ENCODE results near the gene CMTM8. TPM values are rescaled to one million over a fixed set of nuclear protein-coding genes. Genes with fewer than 3 reads are reported as not detected.

Gene CMTM8
- total and polyA plus RNA-seq, 2 experiments from 2014 or later, result 19.9 to 24.5 TPM

DNA sequence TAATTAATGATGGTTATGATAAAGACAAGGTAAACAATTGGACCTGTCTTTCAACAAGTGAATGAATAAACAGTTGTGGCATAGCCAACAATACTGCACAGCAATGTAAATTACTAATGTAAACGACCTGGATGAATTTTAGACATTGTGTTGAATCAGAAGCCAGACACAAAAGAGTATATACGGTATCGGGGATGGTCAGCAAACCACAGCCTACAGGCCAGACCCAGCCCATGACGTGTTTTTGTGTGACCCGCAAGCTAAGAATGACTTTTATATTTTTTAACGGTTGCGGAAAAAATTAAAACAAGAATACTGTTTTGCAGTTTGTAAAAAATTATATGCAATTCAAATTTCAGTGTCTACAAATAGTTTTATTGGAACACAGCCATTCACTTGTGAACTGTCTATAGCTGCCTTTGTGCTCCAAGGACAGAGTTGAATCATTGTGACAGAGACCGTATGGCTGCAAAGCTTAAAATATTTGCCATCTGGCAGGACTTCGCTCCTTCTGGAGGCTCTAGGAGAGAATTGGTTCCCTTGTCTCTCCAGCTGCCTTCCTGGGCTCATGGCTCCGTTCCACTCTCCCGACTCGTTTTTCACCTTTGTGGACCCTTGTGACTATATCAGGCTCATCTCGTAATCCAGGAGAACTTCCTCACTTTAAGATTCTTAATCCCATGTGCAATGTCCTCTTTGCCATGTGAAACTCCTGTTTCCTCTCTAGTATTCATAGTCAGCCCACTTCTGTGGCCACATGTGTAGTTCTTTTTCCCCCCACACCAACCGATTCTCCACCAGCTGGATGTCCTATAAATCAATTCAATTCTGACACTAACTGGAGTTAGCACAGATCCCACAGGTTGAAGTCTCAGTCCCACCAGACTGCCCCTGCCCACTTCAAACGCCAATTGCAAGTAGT, 72.7 kb downstream of the CMTM8 start:
- no peak for ATAC-seq
- no peak overlapping the region for H2AFZ ChIP-seq
- H3K4me3 Mint-ChIP-seq, result no peak overlapping the region
- no peak overlapping the region for H3K4me2 ChIP-seq
- H4K20me1 ChIP-seq (replicated peaks; ENCODE audit: insufficient read depth), result no peaks in the 10 kb centered on the region
- H3F3A ChIP-seq (replicated peaks; ENCODE audit: low read depth), result no peaks in the 10 kb centered on the region
- H3K27me3 Mint-ChIP-seq (ENCODE audit: insufficient read depth, low read depth, poor library complexity), result peaks cover 3% of the 10 kb centered on the region
- no peak overlapping the region for H3K27ac ChIP-seq (ENCODE audit: low read depth)
- no peaks in the 10 kb centered on the region for H3K27me3 ChIP-seq (ENCODE audit: insufficient read depth)
- H3K27ac Mint-ChIP-seq, result no peak overlapping the region
- DNase-seq (ENCODE audit: low spot score), result no peak
- H3K4me3 ChIP-seq, result no peak overlapping the region
- H3K4me1 Mint-ChIP-seq, result peaks cover 28% of the 10 kb centered on the region
- TF ChIP-seq, protein P1, sequence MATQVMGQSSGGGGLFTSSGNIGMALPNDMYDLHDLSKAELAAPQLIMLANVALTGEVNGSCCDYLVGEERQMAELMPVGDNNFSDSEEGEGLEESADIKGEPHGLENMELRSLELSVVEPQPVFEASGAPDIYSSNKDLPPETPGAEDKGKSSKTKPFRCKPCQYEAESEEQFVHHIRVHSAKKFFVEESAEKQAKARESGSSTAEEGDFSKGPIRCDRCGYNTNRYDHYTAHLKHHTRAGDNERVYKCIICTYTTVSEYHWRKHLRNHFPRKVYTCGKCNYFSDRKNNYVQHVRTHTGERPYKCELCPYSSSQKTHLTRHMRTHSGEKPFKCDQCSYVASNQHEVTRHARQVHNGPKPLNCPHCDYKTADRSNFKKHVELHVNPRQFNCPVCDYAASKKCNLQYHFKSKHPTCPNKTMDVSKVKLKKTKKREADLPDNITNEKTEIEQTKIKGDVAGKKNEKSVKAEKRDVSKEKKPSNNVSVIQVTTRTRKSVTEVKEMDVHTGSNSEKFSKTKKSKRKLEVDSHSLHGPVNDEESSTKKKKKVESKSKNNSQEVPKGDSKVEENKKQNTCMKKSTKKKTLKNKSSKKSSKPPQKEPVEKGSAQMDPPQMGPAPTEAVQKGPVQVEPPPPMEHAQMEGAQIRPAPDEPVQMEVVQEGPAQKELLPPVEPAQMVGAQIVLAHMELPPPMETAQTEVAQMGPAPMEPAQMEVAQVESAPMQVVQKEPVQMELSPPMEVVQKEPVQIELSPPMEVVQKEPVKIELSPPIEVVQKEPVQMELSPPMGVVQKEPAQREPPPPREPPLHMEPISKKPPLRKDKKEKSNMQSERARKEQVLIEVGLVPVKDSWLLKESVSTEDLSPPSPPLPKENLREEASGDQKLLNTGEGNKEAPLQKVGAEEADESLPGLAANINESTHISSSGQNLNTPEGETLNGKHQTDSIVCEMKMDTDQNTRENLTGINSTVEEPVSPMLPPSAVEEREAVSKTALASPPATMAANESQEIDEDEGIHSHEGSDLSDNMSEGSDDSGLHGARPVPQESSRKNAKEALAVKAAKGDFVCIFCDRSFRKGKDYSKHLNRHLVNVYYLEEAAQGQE (IDR thresholded peaks at IDR 0.05; ENCODE audit: unreplicated experiment), result no peak
- TF ChIP-seq, protein P2, sequence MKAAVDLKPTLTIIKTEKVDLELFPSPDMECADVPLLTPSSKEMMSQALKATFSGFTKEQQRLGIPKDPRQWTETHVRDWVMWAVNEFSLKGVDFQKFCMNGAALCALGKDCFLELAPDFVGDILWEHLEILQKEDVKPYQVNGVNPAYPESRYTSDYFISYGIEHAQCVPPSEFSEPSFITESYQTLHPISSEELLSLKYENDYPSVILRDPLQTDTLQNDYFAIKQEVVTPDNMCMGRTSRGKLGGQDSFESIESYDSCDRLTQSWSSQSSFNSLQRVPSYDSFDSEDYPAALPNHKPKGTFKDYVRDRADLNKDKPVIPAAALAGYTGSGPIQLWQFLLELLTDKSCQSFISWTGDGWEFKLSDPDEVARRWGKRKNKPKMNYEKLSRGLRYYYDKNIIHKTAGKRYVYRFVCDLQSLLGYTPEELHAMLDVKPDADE (IDR thresholded peaks at IDR 0.05), result no peak
- H3K36me3 ChIP-seq (ENCODE audit: insufficient read depth), result no peaks in the 10 kb centered on the region
- peaks cover 17% of the 10 kb centered on the region for H3K4me1 ChIP-seq (ENCODE audit: insufficient read depth)
- no peaks in the 10 kb centered on the region for H3K9me3 Mint-ChIP-seq
- H3K79me2 ChIP-seq (replicated peaks; ENCODE audit: insufficient read depth), result no peaks in the 10 kb centered on the region
- H3K9me2 ChIP-seq (ENCODE audit: insufficient read depth), result peaks cover 4% of the 10 kb centered on the region; the same call in 1 of the 2 replicates
- H3K36me3 Mint-ChIP-seq (ENCODE audit: low read depth), result no peaks in the 10 kb centered on the region

DNA sequence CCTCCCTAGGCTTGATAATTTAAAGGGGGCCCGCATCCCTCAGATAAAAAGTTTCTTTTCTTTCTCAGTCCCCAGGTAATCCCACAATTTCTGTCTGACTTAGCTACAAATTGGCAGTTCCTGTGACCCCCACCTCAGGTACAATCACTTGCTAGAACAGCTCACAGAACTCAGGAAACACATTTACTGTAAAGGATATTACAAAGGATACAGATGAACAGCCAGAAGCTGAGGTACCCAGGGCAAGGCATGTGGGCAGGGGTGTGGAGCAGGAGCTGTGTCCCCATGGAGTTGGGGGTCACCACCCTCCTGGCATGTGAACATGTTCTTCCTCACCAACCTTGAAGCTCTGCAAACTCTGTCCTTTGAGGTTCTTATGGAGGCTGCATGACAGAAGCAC, 73.8 kb downstream of the CMTM8 start:
- peaks cover 30% of the 10 kb centered on the region for H3K4me1 Mint-ChIP-seq
- no peak overlapping the region for H3K27ac ChIP-seq (ENCODE audit: low read depth)
- H2AFZ ChIP-seq, result no peak overlapping the region
- H3K4me2 ChIP-seq, result no peak overlapping the region
- H3K9me2 ChIP-seq (ENCODE audit: insufficient read depth), result no peaks in the 10 kb centered on the region
- no peak overlapping the region for H3K27ac Mint-ChIP-seq
- H3K79me2 ChIP-seq (replicated peaks; ENCODE audit: insufficient read depth), result no peaks in the 10 kb centered on the region
- H3K36me3 Mint-ChIP-seq (ENCODE audit: low read depth), result no peaks in the 10 kb centered on the region
- no peak overlapping the region for H3K4me3 ChIP-seq
- peaks cover 25% of the 10 kb centered on the region for H3K4me1 ChIP-seq (ENCODE audit: insufficient read depth)
- no peaks in the 10 kb centered on the region for H4K20me1 ChIP-seq (replicated peaks; ENCODE audit: insufficient read depth)
- H3K9me3 Mint-ChIP-seq, result no peaks in the 10 kb centered on the region
- H3F3A ChIP-seq (replicated peaks; ENCODE audit: low read depth), result no peaks in the 10 kb centered on the region
- no peak overlapping the region for H3K4me3 Mint-ChIP-seq
- no peak for ATAC-seq
- H3K27me3 ChIP-seq (ENCODE audit: insufficient read depth), result no peaks in the 10 kb centered on the region
- peaks cover 3% of the 10 kb centered on the region for H3K27me3 Mint-ChIP-seq (ENCODE audit: insufficient read depth, low read depth, poor library complexity)
- H3K36me3 ChIP-seq (ENCODE audit: insufficient read depth), result no peaks in the 10 kb centered on the region
- DNase-seq (ENCODE audit: low spot score), result no peak
- no peak for TF ChIP-seq EZH2phosphoT487 (IDR thresholded peaks at IDR 0.05; ENCODE audit: unreplicated experiment)
- TF ChIP-seq, protein P3, sequence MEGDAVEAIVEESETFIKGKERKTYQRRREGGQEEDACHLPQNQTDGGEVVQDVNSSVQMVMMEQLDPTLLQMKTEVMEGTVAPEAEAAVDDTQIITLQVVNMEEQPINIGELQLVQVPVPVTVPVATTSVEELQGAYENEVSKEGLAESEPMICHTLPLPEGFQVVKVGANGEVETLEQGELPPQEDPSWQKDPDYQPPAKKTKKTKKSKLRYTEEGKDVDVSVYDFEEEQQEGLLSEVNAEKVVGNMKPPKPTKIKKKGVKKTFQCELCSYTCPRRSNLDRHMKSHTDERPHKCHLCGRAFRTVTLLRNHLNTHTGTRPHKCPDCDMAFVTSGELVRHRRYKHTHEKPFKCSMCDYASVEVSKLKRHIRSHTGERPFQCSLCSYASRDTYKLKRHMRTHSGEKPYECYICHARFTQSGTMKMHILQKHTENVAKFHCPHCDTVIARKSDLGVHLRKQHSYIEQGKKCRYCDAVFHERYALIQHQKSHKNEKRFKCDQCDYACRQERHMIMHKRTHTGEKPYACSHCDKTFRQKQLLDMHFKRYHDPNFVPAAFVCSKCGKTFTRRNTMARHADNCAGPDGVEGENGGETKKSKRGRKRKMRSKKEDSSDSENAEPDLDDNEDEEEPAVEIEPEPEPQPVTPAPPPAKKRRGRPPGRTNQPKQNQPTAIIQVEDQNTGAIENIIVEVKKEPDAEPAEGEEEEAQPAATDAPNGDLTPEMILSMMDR (conservative IDR thresholded peaks at IDR 0.05; ENCODE audit: low read depth in 2 of 2), result no peak
- no peak for TF ChIP-seq ZNF114 (CRISPR knock-in tag; IDR thresholded peaks at IDR 0.05)
- no peak for TF ChIP-seq ZNF331 (CRISPR knock-in tag; IDR thresholded peaks at IDR 0.05; ENCODE audit: low read depth)
- TF ChIP-seq, protein P1 (IDR thresholded peaks at IDR 0.05; ENCODE audit: unreplicated experiment), result no peak
- TF ChIP-seq CREB1 (CRISPR knock-in tag; IDR thresholded peaks at IDR 0.05; ENCODE audit: low read depth), result no peak
- TF ChIP-seq, protein P2 (IDR thresholded peaks at IDR 0.05), result no peak
- no peak for TF ChIP-seq EZH2 (IDR thresholded peaks at IDR 0.05; ENCODE audit: low read depth, unreplicated experiment)
